ENCODE data around the gene ARHGAP21.

ARHGAP21 gene

DNA sequence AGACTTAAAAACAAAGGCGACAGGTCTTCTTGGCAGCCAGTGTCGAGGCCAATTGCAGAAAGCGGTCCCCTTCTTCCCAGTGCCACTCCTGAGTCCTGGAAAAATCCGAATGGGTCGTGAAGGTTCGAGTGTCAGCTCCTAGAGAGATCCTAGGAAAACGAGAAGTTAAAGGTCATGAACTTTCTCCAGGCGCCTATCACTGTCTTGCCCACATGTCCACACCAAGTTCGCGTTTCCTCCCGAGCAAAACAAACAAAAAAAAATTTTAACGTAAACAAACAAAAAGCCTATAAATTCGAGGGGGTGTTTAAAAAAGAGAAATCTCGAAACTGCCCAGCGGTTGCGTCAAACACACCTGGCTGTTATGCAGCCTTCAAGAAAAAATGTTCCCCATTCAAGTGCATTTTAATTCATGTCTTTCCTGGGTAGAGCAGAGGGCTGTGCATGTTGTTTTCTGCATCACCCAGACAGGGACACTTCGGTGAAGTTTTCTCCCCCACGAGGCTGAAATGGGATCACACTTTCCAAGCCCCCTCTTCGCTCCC is 1.5 kb downstream of the ARHGAP21 start:
- no peak for DNase-seq

- no peak for DNase-seq
These were observed 2.2 kb downstream of the ARHGAP21 start for GRCh38 chr10:24721229-24722106.

DNA sequence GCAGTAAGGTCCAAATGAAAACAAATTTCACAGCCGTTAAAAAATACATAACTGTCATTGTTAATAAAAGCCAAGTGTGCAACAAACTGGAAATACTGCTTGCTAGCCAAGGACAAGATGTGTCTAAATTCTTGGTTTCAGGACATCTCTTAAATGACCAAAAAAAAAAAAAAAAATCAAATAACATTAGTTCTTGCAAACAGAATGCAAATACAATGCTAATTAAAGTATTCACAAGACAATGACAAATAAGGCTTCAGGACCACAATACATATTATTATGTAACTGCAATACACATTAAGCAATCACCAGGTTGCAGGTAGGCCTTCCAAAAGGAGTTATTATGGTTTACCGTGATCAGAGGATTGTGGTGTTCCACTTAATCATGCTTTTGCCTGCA is 3.6 kb downstream of the ARHGAP21 start:
- no peak for DNase-seq

DNA sequence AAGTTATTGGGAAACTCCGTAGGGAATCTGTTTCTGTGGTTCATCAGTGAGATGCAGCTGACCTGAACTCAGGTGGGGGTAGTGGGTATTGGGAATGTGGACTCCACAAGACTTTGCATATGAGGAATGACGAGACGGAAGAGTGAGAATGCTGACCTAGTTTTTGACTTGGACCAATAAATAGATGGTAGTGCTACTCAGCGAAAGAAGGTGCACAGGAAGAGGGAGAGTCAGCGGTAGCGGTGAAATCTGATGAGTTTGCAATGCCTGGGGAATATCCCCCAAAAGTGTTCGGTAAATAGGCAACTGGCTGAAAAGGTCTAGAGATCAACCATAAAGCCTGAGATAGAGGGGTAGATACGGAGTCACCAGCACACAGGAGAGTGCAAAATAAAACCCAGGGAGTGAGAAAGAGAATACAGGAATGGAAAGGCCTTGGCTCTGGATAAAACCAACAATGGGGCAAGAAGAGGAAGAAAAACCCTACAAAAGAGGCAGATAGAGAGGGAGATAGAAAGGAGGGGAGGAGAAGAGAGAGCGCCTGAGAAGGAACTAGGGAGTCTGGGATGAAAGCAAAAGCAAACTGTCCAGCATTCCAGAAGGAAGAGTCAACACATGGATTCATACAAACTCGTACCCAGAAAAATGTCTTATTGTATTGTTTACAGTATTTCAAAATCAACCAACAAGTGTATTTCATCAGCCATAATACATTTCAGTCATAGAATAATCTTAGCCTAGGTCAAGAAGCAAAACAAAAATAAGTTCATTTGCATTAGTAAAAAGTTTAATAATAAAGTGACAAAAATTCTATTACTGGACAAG is 5.4 kb downstream of the ARHGAP21 start:
- no peak for DNase-seq

DNA sequence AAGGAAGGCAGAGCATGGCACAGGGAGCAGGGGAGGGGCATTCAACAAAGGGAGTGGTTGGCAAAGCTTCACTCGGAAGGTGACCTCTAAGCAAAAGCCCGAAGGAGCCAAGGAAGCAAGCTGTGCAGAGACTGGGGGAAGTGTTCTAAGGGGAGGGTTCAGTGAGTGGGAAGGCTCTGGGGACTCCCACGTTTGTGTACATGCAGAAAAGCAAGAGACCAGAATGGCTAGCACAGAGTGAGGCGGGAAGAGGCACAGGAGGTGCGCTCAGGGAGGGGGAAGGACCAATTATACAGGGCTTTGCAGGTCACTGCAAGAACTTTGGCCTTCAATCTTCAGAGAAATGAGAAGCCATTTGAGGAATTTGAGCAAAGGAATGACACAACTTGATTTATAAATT is 7.4 kb downstream of the ARHGAP21 start:
- no peak for DNase-seq

GRCh38 chr10:24715246-24715769 is 8.4 kb downstream of the ARHGAP21 start:
- no peak for DNase-seq

GRCh38 chr10:24713086-24713485 is 10.6 kb downstream of the ARHGAP21 start:
- DNase-seq: no peak

DNA sequence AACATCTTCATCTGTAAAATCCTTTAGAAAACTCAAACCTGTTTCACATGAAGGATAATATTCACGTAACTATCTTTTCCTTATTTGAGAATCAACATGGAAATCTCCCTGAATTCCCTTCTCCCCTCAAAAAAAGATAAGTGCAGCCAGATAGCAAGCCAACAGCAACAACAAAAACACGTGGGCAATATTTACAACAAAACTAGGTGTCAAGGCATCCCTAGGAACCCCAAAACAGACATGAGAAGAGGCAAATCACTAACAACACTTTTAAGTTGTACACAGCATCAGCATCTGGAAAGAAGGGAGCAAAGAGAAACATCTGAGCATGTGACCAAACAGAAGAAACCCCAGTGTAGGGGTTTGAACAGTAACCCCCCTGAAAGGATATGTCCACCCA is 12.2 kb downstream of the ARHGAP21 start:
- DNase-seq: no peak

DNA sequence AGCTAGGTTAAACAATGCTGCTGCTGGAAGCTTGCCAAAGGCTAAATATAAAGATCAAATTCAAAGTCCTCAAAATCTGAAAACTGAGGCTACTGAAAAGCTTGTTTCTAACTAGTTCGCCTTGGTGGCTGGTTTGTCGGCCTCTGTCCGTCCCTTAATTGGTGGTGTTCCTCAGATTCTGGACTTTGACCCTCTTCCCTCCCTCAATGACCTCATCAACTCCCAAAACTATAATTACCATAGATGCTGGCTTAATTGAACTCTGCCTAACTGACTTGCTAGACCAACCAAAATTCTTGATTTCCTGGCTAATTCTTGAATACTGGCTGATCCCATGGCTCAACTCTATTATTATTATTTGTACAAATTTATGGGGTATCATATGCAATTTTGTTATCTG is 15.6 kb downstream of the ARHGAP21 start:
- no peak for DNase-seq

DNA sequence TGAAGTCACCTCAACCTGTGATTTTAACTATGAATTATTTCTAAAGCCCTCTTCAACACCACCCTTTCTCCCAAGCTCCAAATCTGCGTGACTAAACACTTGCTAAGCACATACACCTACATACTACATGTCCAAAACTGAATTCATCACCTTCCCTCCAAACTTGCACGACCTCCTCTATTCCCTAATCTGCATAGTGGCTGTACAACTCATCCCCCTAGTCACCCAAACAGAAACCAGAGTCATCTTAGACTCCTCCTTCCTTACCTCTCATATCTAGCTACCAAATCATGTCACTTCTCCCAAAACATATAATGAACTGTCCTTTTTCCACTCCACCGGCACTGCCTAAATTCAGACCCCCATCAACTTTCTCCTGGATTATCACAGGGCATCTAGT is 16.2 kb downstream of the ARHGAP21 start:
- no peak for DNase-seq

DNA sequence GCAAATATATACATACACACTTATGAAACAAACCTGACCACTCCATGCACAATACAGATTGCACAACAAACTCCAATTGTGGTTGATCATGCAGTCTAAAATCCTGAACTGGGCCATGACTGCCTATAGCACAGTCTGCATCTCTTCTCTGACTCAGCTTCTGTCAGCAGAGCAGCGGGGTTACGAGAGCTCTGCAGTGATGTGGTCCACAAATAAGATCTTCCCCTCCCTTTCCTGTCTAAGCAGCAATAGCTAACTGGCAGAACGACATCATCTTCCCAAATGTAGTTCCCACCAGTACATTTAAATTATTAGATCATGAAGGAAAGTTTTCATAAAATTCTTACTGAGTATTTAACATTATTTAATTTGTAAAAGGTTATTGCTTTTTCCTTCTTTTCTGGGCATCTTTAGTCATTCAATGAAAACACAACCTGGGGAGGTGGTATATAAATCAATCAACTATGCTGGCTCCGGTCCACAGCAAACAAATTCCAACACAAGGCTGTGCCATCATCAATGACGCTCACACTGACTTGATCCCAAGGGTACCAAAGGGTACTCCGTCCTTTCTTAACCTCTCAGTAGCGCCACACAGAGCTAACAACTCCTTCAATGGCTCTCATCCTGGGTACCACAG is 17.1 kb downstream of the ARHGAP21 start:
- DNase-seq: peak; percentile 30

DNA sequence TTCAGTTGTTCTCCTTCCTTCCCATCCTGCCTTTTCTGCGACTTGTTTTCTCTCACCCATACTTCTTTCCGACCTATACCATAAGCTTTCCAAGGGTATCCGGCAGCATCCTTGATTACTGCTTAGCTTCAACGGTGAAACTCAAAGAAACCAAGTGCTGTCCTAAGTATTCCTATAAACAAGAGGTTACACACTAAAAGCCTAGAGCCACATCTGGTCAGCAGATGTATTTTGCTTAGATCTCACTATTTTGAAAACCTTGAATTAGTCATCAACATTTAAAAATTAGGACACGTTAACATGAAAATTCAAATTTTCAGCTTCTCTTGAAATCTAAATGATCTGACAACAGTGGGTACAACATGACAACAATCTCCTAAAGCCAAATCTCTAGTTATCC is 20.0 kb downstream of the ARHGAP21 start:
- no peak for DNase-seq

GRCh38 chr10:24701447-24701846 is 22.2 kb downstream of the ARHGAP21 start:
- DNase-seq: no peak

GRCh38 chr10:24700948-24701347 is 22.7 kb downstream of the ARHGAP21 start:
- no peak for DNase-seq

GRCh38 chr10:24698270-24698669 is 25.4 kb downstream of the ARHGAP21 start:
- no peak for DNase-seq

DNA sequence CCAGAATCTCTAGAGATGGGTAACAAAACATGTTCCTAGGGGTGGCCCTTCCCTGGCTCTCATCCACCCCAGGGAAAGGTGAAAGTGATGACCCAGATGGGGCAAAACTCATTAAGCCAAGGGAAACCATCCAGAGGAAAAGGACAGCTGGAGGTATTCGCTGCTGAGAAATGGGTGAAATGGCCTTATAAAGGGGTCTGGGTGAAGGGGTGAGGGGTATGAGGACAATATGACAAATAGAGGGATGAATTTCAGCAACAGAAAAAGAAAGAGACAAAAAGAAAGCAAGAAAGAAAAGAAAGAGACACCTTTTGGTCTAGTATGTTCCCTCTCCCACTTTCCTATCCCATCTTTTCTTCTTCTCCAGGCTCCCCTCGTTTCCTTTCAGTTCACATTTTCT is 26.6 kb downstream of the ARHGAP21 start:
- no peak for DNase-seq

DNA sequence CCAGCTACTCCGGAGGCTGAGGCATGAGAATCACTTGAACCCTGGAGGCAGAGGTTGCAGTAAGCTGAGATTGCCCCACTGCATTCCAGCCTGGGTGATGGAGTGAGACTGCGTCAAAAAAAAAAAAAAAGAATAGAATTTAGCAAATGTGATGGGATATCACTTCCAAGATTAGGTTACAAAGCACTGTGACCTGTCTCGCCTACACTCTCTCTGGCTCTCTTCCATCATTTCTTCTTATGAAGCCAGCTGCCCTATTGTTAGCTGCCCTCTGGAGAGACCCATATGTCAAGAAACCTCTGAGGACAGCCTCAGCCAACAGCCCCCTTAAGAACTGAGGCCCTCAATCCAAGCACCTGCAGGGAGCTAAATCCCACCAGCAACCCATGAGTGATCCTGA is 28.2 kb downstream of the ARHGAP21 start:
- DNase-seq: no peak

GRCh38 chr10:24694086-24694485 is 29.6 kb downstream of the ARHGAP21 start:
- DNase-seq: no peak

GRCh38 chr10:24690961-24691512 is 32.6 kb downstream of the ARHGAP21 start:
- DNase-seq: no peak

- no peak for DNase-seq
These were observed 37.6 kb downstream of the ARHGAP21 start for GRCh38 chr10:24685958-24686540.

DNA sequence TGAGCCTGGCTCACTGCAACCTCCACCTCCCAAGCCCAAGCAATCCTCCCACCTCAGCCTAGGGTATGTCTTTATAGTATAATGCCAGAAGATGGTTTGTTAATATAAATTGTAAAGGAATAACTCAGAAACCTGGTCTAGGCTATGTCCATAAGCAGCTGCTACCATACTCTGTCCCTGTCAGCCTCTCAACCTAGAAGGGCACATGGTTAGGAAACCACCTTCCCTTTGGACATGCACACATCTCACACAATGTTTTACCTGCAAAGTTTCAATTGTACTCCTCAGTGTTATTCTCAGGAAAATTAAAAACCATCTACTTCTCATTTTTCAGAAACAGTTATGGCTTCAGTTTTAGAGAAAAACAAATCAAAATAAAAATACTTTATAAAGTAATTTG is 40.1 kb downstream of the ARHGAP21 start:
- DNase-seq: no peak

DNA sequence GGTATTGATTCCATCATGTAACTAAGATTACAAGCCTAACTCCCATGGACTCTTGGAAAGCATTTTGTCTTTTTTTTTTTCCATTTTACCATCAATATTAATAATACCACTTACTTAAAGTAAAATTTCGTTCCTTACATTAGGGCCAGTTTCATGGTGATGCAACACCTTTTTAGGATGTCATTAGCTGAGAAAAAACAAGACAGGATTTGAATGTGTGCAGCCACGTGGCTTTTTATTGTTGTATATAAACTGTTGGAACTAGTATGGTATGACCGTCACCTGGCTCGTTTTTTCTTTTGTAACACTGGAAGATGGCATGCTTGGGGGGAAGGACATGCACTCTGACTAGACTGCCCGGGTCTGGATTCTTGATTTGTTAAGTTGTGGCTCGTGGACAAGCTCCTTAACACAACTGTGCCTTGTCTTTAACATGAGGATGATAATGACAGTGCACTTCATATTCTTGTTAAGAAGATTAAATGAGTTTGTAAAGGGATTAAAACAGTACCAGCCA is 42.1 kb downstream of the ARHGAP21 start:
- no peak for DNase-seq
